ENCODE data around the gene IGF2BP3. TPM values are rescaled to one million over a fixed set of nuclear protein-coding genes. Genes with fewer than 3 reads are reported as not detected.

The IGF2BP3 gene
- total RNA-seq = 32.0 and 35.1 TPM in 2 replicates

GRCh38 chr7:23470330-23471105 is at the start of gene IGF2BP3:
IGF2BP3 (minus strand) TSS chr7:23470491; CDS start chr7:23470110, 381 bp downstream.

GRCh38 chr7:23298885-23299769 is 171.2 kb downstream of the IGF2BP3 start, which contains the start of gene MALSU1:
MALSU1 (plus strand) TSS chr7:23299339; CDS start chr7:23299353, 14 bp downstream.

Other genes starting within 250 kb of the IGF2BP3 start
- 288 and 440 TPM in 2 replicates for gene GPNMB, start 223.7 kb downstream of the IGF2BP3 start, total RNA-seq
- gene MALSU1, start 171.2 kb downstream of the IGF2BP3 start, total RNA-seq = 71.1 and 85.7 TPM in 2 replicates
- gene TRA2A, start 61.5 kb upstream of the IGF2BP3 start, total RNA-seq = 17.2 and 37.1 TPM in 2 replicates
- 6.3 and 8.4 TPM in 2 replicates for gene CCDC126, start 126.9 kb upstream of the IGF2BP3 start, total RNA-seq
- gene FAM221A, start 209.7 kb upstream of the IGF2BP3 start, total RNA-seq = 1.6 and 2.8 TPM in 2 replicates
- 0.33 TPM in 1 of 2 replicates, not detected in the other for gene STK31, start 239.7 kb upstream of the IGF2BP3 start, total RNA-seq